Epithelial cell of proximal tubule (primary cell): ENCODE measurements around the gene GIPC1. TPM values are rescaled to one million over a fixed set of nuclear protein-coding genes. Genes with fewer than 3 reads are reported as not detected.
A peak's percentile ranks its signal among the peaks of the same experiment; 100 is the strongest.

Source experiments
- DNase-seq: peaks from one replicate; pipeline ENCODE4 v3.0.0-alpha.2; 2011; ENCODE audit warnings: low read depth
- H3K4me3 ChIP-seq: 2 replicates; pipeline ENCODE4 v1.5.1; 2011; ENCODE audit warnings: low read depth, mild to moderate bottlenecking, low read length
- CTCF ChIP-seq: conservative IDR thresholded peaks from 2 replicates; pipeline ENCODE4 v1.5.1; 2012; ENCODE audit warnings: low read depth, mild to moderate bottlenecking, low read length
- total RNA-seq: library from RNA; depleted of rRNA; stranded (reverse); fragments of >200 nt; gene quantifications from 2 replicates; pipeline ENCODE4 v1.2.3, GENCODE V29; 2015

The GIPC1 gene
- total RNA-seq, 1 donor from 2014 or later, result 218 TPM

DNA sequence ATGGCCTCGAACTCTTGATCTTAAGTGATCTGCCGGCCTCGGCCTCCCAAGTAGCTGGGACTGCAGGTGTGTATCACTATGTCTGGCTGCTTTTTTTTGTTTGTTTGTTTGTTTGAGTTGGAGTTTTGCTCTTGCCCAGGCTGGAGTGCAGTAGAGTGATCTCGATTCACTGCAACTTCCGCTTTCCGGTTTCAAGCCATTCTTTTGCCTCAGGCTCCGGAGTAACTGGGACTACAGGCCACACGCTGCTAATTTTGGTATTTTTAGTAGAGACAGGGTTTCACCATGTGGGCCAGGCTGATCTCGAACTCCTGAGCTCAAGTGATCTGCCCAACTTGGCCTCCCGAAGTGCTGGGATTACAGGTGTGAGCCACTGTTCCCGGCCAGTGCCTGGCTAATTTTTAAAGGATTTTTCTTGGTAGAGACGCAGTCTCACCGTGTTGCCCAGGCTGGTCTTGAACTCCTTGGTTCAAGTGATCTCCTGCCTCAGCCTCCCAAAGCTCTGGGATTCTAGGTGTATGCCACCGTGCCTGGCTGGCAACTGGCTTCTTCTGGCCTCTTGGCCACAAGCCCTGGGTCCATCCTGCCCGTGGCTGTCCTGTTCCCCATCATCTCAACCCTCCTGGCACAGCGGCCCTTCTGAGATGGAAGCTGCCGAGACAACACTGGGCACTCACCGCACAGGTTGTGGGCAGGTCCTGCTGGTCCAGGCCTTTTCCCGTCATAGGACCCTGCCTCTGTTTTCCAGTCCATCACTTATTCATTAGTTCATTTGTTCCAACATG is 45.0 kb upstream of the GIPC1 start:
- DNase-seq, result no peak
- TF ChIP-seq CTCF, result no peak
- no peak overlapping the region for H3K4me3 ChIP-seq

DNA sequence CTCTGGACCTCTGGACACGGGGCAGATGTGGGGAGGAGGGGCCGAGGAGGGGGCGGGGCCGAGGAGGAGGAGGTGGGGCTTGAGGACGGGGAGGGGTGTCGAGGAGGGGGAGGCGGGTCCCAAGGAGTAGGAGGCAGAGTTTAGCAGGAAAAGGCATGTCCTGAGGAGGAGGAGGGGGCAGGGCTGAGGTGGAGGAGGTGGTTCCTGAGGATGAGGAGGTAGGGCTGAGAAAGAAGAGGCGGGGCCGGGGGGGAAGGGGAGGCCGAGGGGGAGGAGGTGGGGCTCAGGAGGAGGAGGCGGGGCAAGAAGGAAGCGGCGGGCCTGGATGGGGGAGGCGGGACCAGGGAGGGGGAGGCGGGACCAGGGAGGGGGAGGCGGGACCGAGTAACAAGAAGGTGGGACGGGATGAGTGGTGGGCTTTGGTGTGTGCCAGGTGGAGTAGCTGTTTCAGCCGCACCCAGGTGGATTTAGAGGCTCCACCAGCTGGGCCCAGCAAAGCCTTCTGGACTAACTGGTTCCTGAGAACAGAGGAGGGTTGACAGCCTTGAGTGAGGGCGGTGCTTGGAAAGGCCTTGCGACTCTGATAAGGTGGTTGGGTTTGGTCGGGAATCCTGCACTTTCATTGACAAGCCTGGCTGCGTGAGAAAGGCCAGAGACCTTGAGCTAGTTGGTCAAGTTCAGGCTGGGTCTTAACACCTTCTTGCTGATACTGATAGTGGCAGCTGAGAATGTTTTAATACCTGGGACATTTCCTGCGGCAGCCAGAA is 41.2 kb upstream of the GIPC1 start:
- no peak for TF ChIP-seq CTCF
- no peak for DNase-seq
- no peak overlapping the region for H3K4me3 ChIP-seq

GRCh38 chr19:14533450-14533849 is 37.5 kb upstream of the GIPC1 start:
- DNase-seq, result no peak
- TF ChIP-seq CTCF, result no peak
- H3K4me3 ChIP-seq, result no peak overlapping the region

- no peak for TF ChIP-seq CTCF
- peak overlapping the region; percentile 89 for H3K4me3 ChIP-seq
- no peak for DNase-seq
Measured at GRCh38 chr19:14530506-14530905, 34.6 kb upstream of the GIPC1 start.

GRCh38 chr19:14530005-14530348 is 34.0 kb upstream of the GIPC1 start:
- no peak for DNase-seq
- peak overlapping the region; percentile 89 for H3K4me3 ChIP-seq
- no peak for TF ChIP-seq CTCF

DNA sequence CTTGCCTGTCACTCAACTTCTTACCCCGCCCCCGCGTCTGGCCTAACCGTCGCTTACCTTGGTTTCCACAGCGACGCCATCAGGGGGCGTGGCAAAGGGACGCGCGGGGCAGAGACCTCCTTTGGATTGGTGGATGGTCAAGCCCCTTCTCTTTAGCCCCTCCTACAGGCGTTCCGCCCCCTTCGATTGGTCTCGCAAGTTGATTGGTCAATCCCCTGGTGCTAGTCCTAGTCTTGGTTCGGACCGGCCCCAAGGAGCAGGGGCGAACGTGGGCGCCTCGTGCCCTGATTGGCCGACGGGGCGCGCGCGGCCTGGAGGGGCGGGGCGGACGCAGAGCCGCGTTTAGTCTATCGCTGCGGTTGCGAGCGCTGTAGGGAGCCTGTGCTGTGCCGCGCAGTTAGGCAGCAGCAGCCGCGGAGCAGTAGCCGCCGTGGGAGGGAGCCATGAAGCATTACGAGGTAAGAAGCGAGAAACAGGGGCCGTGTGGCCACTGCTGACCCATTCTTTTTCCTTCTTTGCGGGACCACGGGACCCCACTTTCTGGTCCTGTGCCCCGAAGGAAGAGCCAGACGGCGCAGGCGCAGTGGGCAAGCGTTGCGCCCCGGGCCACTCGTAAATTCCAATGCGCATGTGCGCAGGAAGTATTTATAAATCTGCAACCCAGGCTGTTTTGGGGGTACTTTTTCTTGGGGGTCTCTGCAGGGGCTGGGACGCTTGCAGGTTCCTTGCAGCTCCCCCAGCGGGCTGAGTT is 33.5 kb upstream of the GIPC1 start, which contains the start of gene TECR:
TECR (plus strand) TSS at position 341 of the 751 bp plus-strand sequence; CDS start at position 444, 103 bp downstream.
- peak; percentile 98 for DNase-seq
- TF ChIP-seq CTCF, result no peak
- H3K4me3 ChIP-seq, result peak within 1 kb of the TSS; percentile 89
